ENCODE results near the gene OR4X1. TPM values are rescaled to one million over a fixed set of nuclear protein-coding genes. Genes with fewer than 3 reads are reported as not detected.
"Not testable (repeated sequence)": the region's sequence is repeated elsewhere in the genome, so short reads cannot be mapped to it uniquely, and the experiment has no call there.

The OR4X1 gene
- total and polyA plus RNA-seq, 4 donors = not detected

- DNase-seq (ENCODE audit: low spot score) = no peak
- Histone ChIP-seq H3K4me3 (ENCODE audit: low read depth in 1 of 3, low read length in 3 of 3) (no peak within 1 kb of the TSS), H3K27me3 (ENCODE audit: control insufficient read depth in 4 of 4, insufficient read depth in 4 of 4, low read length in 3 of 4) (no peaks in the 10 kb centered on the region), H3K9ac (ENCODE audit: low read depth in 1 of 2, low read length in 2 of 2) (no peak within 1 kb of the TSS), H3K36me3 (ENCODE audit: control insufficient read depth in 4 of 4, insufficient read depth in 3 of 4, low read depth in 1 of 4, low read length in 3 of 4) (no peaks in the 10 kb centered on the region), H3K9me3 (ENCODE audit: control insufficient read depth in 4 of 4, low read length in 3 of 4) (no peaks in the 10 kb centered on the region), H3K27ac (ENCODE audit: low read depth in 1 of 2, low read length in 2 of 2) (no peak within 1 kb of the TSS), H3K4me1 (ENCODE audit: control insufficient read depth in 4 of 4, insufficient read depth in 4 of 4, low read length in 3 of 4) (no peaks in the 10 kb centered on the region)
- no peak for TF ChIP-seq REST (IDR thresholded peaks at IDR 0.05)
- no peak for TF ChIP-seq CTCF (IDR thresholded peaks at IDR 0.05; ENCODE audit: low read depth, low read length, missing input control)
- no peak for TF ChIP-seq YY1 (IDR thresholded peaks at IDR 0.05)
- no peak for TF ChIP-seq TAF1 (conservative IDR thresholded peaks at IDR 0.05)
- no peak for TF ChIP-seq RXRA (IDR thresholded peaks at IDR 0.05)
- no peak for TF ChIP-seq ATF3 (IDR thresholded peaks at IDR 0.05)
- no peak for TF ChIP-seq GABPA (IDR thresholded peaks at IDR 0.05 in 1 of 2, conservative IDR thresholded peaks at IDR 0.05 in 1 of 2)
- TF ChIP-seq MAX (IDR thresholded peaks at IDR 0.05) = no peak
- 74% methylated on average over 1 of the region's 1 CpG for WGBS
These were observed 42.3 kb downstream of the OR4X1 start, which contains the start of gene OR4S1 for GRCh38 chr11:48305923-48306322. TSS of gene OR4S1 (plus strand) at chr11:48306223. CDS start at chr11:48306223, 0 bp downstream.

GRCh38 chr11:48307760-48308386, 44.2 kb downstream of the OR4X1 start:
- DNase-seq (ENCODE audit: low spot score) = peak; percentile 57
- H3K36me3 ChIP-seq (ENCODE audit: control insufficient read depth in 4 of 4, insufficient read depth in 3 of 4, low read depth in 1 of 4, low read length in 3 of 4) = no peaks in the 10 kb centered on the region
- H3K9ac ChIP-seq (ENCODE audit: low read depth in 1 of 2, low read length in 2 of 2) = no peak overlapping the region
- H3K27ac ChIP-seq (ENCODE audit: low read depth in 1 of 2, low read length in 2 of 2) = no peak overlapping the region
- H3K4me3 ChIP-seq (ENCODE audit: low read depth in 1 of 3, low read length in 3 of 3) = no peak overlapping the region
- no peaks in the 10 kb centered on the region for H3K27me3 ChIP-seq (ENCODE audit: control insufficient read depth in 4 of 4, insufficient read depth in 4 of 4, low read length in 3 of 4)
- TF ChIP-seq SP1 (IDR thresholded peaks at IDR 0.05) (no peak), REST (IDR thresholded peaks at IDR 0.05) (no peak), YY1 (IDR thresholded peaks at IDR 0.05) (no peak), NR2F2 (IDR thresholded peaks at IDR 0.05) (peak; percentile 80), CTCF (IDR thresholded peaks at IDR 0.05; ENCODE audit: low read depth, low read length, missing input control) (peak; percentile 86), HNF4G (IDR thresholded peaks at IDR 0.05) (no peak), HNF4A (conservative IDR thresholded peaks at IDR 0.05) (no peak), JUND (IDR thresholded peaks at IDR 0.05) (no peak), RAD21 (IDR thresholded peaks at IDR 0.05) (peak; percentile 82 to 90), RXRA (IDR thresholded peaks at IDR 0.05) (peak; percentile 24 to 27)
- H3K4me1 ChIP-seq (ENCODE audit: control insufficient read depth in 4 of 4, insufficient read depth in 4 of 4, low read length in 3 of 4) = no peaks in the 10 kb centered on the region
- no peaks in the 10 kb centered on the region for H3K9me3 ChIP-seq (ENCODE audit: control insufficient read depth in 4 of 4, low read length in 3 of 4)
- WGBS = 22% methylated on average over 5 of the region's 5 CpGs

GRCh38 chr11:48313590-48313989, 49.9 kb downstream of the OR4X1 start:
- 64% methylated on average over 2 of the region's 2 CpGs for WGBS
- not testable (repeated sequence) for H3K36me3 ChIP-seq (ENCODE audit: control insufficient read depth in 4 of 4, insufficient read depth in 3 of 4, low read depth in 1 of 4, low read length in 3 of 4); H3K9me3 ChIP-seq (ENCODE audit: control insufficient read depth in 4 of 4, low read length in 3 of 4); H3K27ac ChIP-seq (ENCODE audit: low read depth in 1 of 2, low read length in 2 of 2); H3K27me3 ChIP-seq (ENCODE audit: control insufficient read depth in 4 of 4, insufficient read depth in 4 of 4, low read length in 3 of 4); H3K9ac ChIP-seq (ENCODE audit: low read depth in 1 of 2, low read length in 2 of 2); H3K4me3 ChIP-seq (ENCODE audit: low read depth in 1 of 3, low read length in 3 of 3); DNase-seq (ENCODE audit: low spot score); H3K4me1 ChIP-seq (ENCODE audit: control insufficient read depth in 4 of 4, insufficient read depth in 4 of 4, low read length in 3 of 4)
